Neuronal stem cell (in vitro differentiated cells): ENCODE measurements around the gene KBTBD13.

ENCODE experiments used
- DNase-seq: peaks from one replicate; pipeline ENCODE4 v3.0.0-alpha.2; 2013; ENCODE audit warnings: low spot score
- H2AFZ ChIP-seq: one replicate; pipeline ENCODE4 v1.6.1; 2013; ENCODE audit warnings: mild to moderate bottlenecking, low read length, inconsistent platforms
- H2AK5ac ChIP-seq: 2 replicates; pipeline ENCODE4 v1.6.1; 2013; ENCODE audit warnings: low read depth, mild to moderate bottlenecking, inconsistent platforms, low read length, moderate library complexity, mixed read lengths
- H2BK120ac ChIP-seq: 2 replicates; pipeline ENCODE4 v1.6.1; 2013; ENCODE audit warnings: low read depth, mild to moderate bottlenecking, inconsistent platforms, low read length, moderate library complexity, mixed read lengths
- H2BK12ac ChIP-seq: one replicate; pipeline ENCODE4 v1.6.1; 2013; ENCODE audit warnings: low read length, inconsistent platforms
- H2BK15ac ChIP-seq: 2 replicates; pipeline ENCODE4 v1.6.1; 2013; ENCODE audit warnings: mild to moderate bottlenecking, low read length, inconsistent platforms, mixed read lengths
- H2BK5ac ChIP-seq: one replicate; pipeline ENCODE4 v1.6.1; 2013; ENCODE audit warnings: inconsistent platforms, mild to moderate bottlenecking, low read length, moderate library complexity
- H3K14ac ChIP-seq: one replicate; pipeline ENCODE4 v1.6.1; 2013; ENCODE audit warnings: low read length, inconsistent platforms
- H3K18ac ChIP-seq: 2 replicates; pipeline ENCODE4 v1.6.1; 2013; ENCODE audit warnings: low read length, inconsistent platforms
- H3K23ac ChIP-seq: 2 replicates; pipeline ENCODE4 v1.6.1; 2013; ENCODE audit warnings: low read depth, mild to moderate bottlenecking, mixed read lengths, low read length, inconsistent platforms; ENCODE audit not compliant: poor library complexity
- H3K27ac ChIP-seq: replicated peaks from 3 replicates; pipeline ENCODE4 v1.5.1; 2013; ENCODE audit warnings: low read length, inconsistent platforms
- H3K27me3 ChIP-seq, 3 experiments: 2 replicates each; pipeline ENCODE4 v1.6.1; 2013; ENCODE audit warnings: low read length in 3 of 3, mild to moderate bottlenecking in 2 of 3, inconsistent platforms in 1 of 3, low read depth in 1 of 3, mixed read lengths in 1 of 3, moderate library complexity in 1 of 3; ENCODE audit not compliant: control insufficient read depth in 3 of 3, insufficient read depth in 3 of 3
- H3K36me3 ChIP-seq, 2 donors: replicated peaks in 1 of 2; 2 replicates each; pipeline ENCODE4 v1.6.1; 2013; ENCODE audit warnings: low read length in 2 of 2; ENCODE audit not compliant: control insufficient read depth in 2 of 2, insufficient read depth in 2 of 2
- H3K4ac ChIP-seq: 2 replicates; pipeline ENCODE4 v1.6.1; 2013; ENCODE audit warnings: inconsistent platforms, mild to moderate bottlenecking, low read length, moderate library complexity
- H3K4me1 ChIP-seq, 2 donors: 1 replicate in 1 of 2; 2 replicates in 1 of 2; pipeline ENCODE4 v1.6.1; 2013; ENCODE audit warnings: low read length in 2 of 2, low read depth in 1 of 2; ENCODE audit not compliant: control insufficient read depth in 2 of 2, insufficient read depth in 1 of 2
- H3K4me2 ChIP-seq: one replicate; pipeline ENCODE4 v1.6.1; 2013; ENCODE audit warnings: mild to moderate bottlenecking, low read length, inconsistent platforms; ENCODE audit not compliant: insufficient read depth, poor library complexity, severe bottlenecking
- H3K4me3 ChIP-seq, 2 donors: 2 replicates each; pipeline ENCODE4 v1.5.1; 2013; ENCODE audit warnings: low read length in 2 of 2, mild to moderate bottlenecking in 2 of 2, inconsistent platforms in 1 of 2, moderate library complexity in 1 of 2
- H3K79me1 ChIP-seq: one replicate; pipeline ENCODE4 v1.6.1; 2013; ENCODE audit warnings: low read depth, mild to moderate bottlenecking, inconsistent platforms, low read length, moderate library complexity
- H3K9ac ChIP-seq: one replicate; pipeline ENCODE4 v1.6.1; 2013; ENCODE audit warnings: mild to moderate bottlenecking, low read depth, low read length, inconsistent platforms; ENCODE audit not compliant: poor library complexity
- H3K9me3 ChIP-seq, 2 donors: replicated peaks in 1 of 2; 2 replicates each; pipeline versions ENCODE3 to v1.6.1; 2013; ENCODE audit warnings: low read length in 2 of 2, mild to moderate bottlenecking in 2 of 2, inconsistent platforms in 1 of 2, low read depth in 1 of 2, mixed read lengths in 1 of 2, moderate library complexity in 1 of 2; ENCODE audit not compliant: control insufficient read depth in 2 of 2, insufficient read depth in 1 of 2
- H4K8ac ChIP-seq: one replicate; pipeline ENCODE4 v1.6.1; 2013; ENCODE audit warnings: low read depth, mild to moderate bottlenecking, inconsistent platforms, low read length, moderate library complexity
- H4K91ac ChIP-seq: one replicate; pipeline ENCODE4 v1.6.1; 2013; ENCODE audit warnings: low read length, low read depth, mild to moderate bottlenecking, inconsistent platforms; ENCODE audit not compliant: poor library complexity
- WGBS, 2 donors: extraction: QIAGEN DNeasy Blood & Tissue Kit; methylation state at CpG; one replicate each; pipeline ENCODE4 v1.1.7; 2013; ENCODE audit warnings: missing lambda C conversion rate in 2 of 2, mixed read lengths in 1 of 2; ENCODE audit not compliant: insufficient read length in 2 of 2, insufficient replicate concordance in 1 of 2; ENCODE audit errors: extremely low coverage in 2 of 2; 5-methylcytosine and 5-hydroxymethylcytosine counted together

Gene KBTBD13

DNA sequence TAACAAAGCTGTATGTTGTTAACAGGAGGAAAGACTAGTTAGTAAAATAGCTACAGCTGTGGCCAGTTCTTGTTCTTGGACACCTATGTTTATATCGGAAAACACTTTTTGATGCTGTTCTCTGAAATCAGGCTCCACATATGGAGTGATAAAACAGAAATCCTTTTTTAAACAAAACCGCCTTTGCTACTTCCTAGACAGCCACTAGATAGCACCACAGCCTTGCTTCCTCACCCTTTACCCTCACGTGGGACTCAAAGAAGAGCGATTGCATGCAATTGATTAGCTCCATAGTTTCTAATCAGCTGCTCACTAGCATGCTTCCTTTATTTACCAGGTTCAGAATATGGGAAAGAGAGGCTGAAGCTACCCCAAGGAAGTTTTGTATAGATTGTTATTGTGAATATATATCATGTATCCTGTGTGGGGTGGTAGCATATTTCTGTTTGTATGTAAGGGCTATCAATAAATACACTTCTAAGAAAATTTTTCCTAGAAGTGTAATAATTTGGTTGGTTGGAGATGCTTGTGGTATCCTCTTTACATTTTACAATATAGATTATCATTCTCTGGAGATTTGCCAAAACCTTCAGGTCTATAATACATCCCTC lies 42.8 kb upstream of the KBTBD13 start:
- H4K8ac ChIP-seq, result no peak overlapping the region
- no peak overlapping the region for H2BK5ac ChIP-seq

DNA sequence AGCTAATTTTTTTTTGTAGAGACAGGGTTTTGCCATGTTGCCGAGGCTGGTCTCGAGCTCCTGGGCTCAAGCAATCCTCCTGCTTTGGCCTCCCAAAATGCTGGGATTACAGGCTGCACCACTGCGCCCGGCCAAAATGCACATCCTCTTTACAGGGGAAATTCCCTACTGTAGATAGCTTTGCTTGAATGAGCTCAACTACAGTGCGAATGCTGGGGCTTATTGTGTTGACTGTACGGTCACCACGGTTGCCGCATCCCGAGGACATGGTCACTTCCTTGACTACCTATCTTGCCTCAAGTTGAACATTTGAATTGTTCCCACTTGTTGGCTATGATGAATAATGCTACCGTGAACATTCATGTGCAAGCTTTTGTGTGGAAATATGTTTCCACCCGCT lies 41.8 kb upstream of the KBTBD13 start:
- no peak overlapping the region for H4K91ac ChIP-seq
- WGBS, 2 donors, result no CpG with 5 or more reads among the region's 11 CpGs
- no peaks in the 10 kb centered on the region for H3K9me3 ChIP-seq
- H3K27ac ChIP-seq, result no peak overlapping the region
- peaks cover 0 to 11% of the 10 kb centered on the region in 2 donors for H3K4me1 ChIP-seq
- H2BK5ac ChIP-seq, result no peak overlapping the region
- H3K27me3 ChIP-seq, result peaks cover 0 to 3% (median 3%) of the 10 kb centered on the region in 3 experiments
- no peak overlapping the region for H3K23ac ChIP-seq
- no peak overlapping the region for H3K4me3 ChIP-seq
- no peak overlapping the region for H3K14ac ChIP-seq
- no peak overlapping the region for H3K4ac ChIP-seq
- no peak overlapping the region for H3K9ac ChIP-seq
- no peak overlapping the region for H3K18ac ChIP-seq
- peak overlapping the region; percentile 61 for H2AK5ac ChIP-seq
- H2BK120ac ChIP-seq, result no peak overlapping the region
- no peak overlapping the region for H2BK15ac ChIP-seq
- H3K4me2 ChIP-seq, result no peak overlapping the region
- H3K36me3 ChIP-seq, result no peaks in the 10 kb centered on the region
- H2AFZ ChIP-seq, result no peak overlapping the region
- no peaks in the 10 kb centered on the region for H3K79me1 ChIP-seq
- no peak overlapping the region for H4K8ac ChIP-seq
- no peak for DNase-seq
- no peak overlapping the region for H2BK12ac ChIP-seq

More for the DNA sequence above, 42.8 kb upstream of the KBTBD13 start:
- Histone ChIP-seq H3K27ac (no peak overlapping the region), H3K4me2 (no peak overlapping the region), H3K23ac (no peak overlapping the region), H3K18ac (no peak overlapping the region), H2AK5ac (no peak overlapping the region), H2BK12ac (no peak overlapping the region), H3K4me3 (no peak overlapping the region), H3K14ac (no peak overlapping the region), H4K91ac (no peak overlapping the region), H2BK120ac (no peak overlapping the region), H3K9ac (no peak overlapping the region), H3K4me1 (peaks cover 0 to 8% of the 10 kb centered on the region in 2 donors), H3K36me3 (no peaks in the 10 kb centered on the region), H3K27me3 (peaks cover 0 to 3% (median 3%) of the 10 kb centered on the region in 3 experiments), H3K4ac (no peak overlapping the region), H3K79me1 (peaks cover 4% of the 10 kb centered on the region), H2AFZ (peak overlapping the region; percentile 72), H3K9me3 (no peaks in the 10 kb centered on the region), H2BK15ac (no peak overlapping the region)
- no CpG with 5 or more reads among the region's 4 CpGs for WGBS, 2 donors
- DNase-seq, result no peak

DNA sequence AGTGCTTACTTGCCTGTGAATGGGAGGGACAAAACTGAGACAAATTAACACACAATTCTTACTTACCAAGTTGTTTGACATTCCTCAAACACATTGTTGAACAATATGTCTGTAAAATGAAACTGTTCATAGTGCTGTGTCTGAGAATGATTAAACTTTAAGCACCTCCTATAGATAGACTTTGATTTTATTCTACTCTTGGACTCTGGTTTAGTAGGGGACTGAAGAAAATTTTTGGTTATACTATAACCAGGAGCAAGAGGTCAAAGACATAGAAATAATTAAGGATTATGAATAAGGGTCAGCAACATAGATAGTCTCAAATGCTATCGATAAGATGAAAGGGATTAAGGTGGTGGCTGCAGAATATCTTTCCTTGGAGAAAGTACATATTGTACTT lies 39.2 kb upstream of the KBTBD13 start:
- H2AFZ ChIP-seq, result no peak overlapping the region
- H3K27me3 ChIP-seq, result peaks cover 0 to 4% (median 3%) of the 10 kb centered on the region in 3 experiments
- no peak overlapping the region for H2BK5ac ChIP-seq
- no peak overlapping the region for H2AK5ac ChIP-seq
- H3K36me3 ChIP-seq, result no peaks in the 10 kb centered on the region
- no peak overlapping the region for H3K9ac ChIP-seq
- H3K23ac ChIP-seq, result no peak overlapping the region
- no peak overlapping the region for H4K8ac ChIP-seq
- H3K4ac ChIP-seq, result no peak overlapping the region
- H3K4me1 ChIP-seq, result peaks cover 0 to 11% of the 10 kb centered on the region in 2 donors
- no peak overlapping the region for H3K27ac ChIP-seq
- no peaks in the 10 kb centered on the region for H3K9me3 ChIP-seq
- H3K4me2 ChIP-seq, result no peak overlapping the region
- DNase-seq, result no peak
- H2BK12ac ChIP-seq, result no peak overlapping the region
- no peak overlapping the region for H2BK120ac ChIP-seq
- no peaks in the 10 kb centered on the region for H3K79me1 ChIP-seq
- H2BK15ac ChIP-seq, result no peak overlapping the region
- no CpG with 5 or more reads among the region's 1 CpG for WGBS, 2 donors
- no peak overlapping the region for H4K91ac ChIP-seq
- no peak overlapping the region for H3K4me3 ChIP-seq
- H3K18ac ChIP-seq, result no peak overlapping the region
- no peak overlapping the region for H3K14ac ChIP-seq

DNA sequence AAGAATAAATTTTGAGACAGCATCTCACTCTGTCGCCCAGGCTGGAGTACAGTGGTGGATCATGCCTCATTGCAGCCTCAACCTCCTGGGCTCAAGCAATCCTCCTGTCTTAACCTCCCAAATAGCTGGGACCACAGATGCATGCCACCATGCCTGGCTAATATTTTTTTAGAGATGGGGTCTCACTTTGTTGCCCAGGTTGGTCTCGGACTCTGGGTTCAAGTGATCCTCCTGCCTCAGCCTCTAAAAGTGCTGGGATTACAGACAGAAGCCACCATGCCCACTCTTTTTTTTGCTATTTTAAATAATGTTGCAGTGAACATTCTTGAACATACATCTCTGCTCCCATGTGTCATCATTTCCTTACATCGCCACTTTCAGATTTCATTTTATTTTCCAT lies 38.1 kb upstream of the KBTBD13 start:
- Histone ChIP-seq H3K79me1 (no peaks in the 10 kb centered on the region), H3K23ac (no peak overlapping the region), H3K27me3 (peaks cover 0 to 15% (median 3%) of the 10 kb centered on the region in 3 experiments), H2AFZ (no peak overlapping the region), H3K9me3 (no peaks in the 10 kb centered on the region), H4K8ac (no peak overlapping the region), H3K18ac (no peak overlapping the region), H2AK5ac (no peak overlapping the region), H4K91ac (no peak overlapping the region), H2BK12ac (no peak overlapping the region), H3K4me2 (no peak overlapping the region), H2BK5ac (no peak overlapping the region), H2BK15ac (no peak overlapping the region), H2BK120ac (no peak overlapping the region), H3K4me3 (no peak overlapping the region), H3K14ac (no peak overlapping the region), H3K4me1 (peaks cover 0 to 4% of the 10 kb centered on the region in 2 donors), H3K9ac (no peak overlapping the region), H3K4ac (no peak overlapping the region), H3K36me3 (no peaks in the 10 kb centered on the region), H3K27ac (no peak overlapping the region)
- WGBS, 2 donors, result no CpG with 5 or more reads among the region's 3 CpGs
- DNase-seq, result no peak
